Measurements from ENCODE around the gene MAPK11. TPM values are rescaled to one million over a fixed set of nuclear protein-coding genes. Genes with fewer than 3 reads are reported as not detected.

MAPK11 gene
- polyA plus RNA-seq, 3 donors = 0.81 TPM; not detected in 2

- TF ChIP-seq, protein P1, sequence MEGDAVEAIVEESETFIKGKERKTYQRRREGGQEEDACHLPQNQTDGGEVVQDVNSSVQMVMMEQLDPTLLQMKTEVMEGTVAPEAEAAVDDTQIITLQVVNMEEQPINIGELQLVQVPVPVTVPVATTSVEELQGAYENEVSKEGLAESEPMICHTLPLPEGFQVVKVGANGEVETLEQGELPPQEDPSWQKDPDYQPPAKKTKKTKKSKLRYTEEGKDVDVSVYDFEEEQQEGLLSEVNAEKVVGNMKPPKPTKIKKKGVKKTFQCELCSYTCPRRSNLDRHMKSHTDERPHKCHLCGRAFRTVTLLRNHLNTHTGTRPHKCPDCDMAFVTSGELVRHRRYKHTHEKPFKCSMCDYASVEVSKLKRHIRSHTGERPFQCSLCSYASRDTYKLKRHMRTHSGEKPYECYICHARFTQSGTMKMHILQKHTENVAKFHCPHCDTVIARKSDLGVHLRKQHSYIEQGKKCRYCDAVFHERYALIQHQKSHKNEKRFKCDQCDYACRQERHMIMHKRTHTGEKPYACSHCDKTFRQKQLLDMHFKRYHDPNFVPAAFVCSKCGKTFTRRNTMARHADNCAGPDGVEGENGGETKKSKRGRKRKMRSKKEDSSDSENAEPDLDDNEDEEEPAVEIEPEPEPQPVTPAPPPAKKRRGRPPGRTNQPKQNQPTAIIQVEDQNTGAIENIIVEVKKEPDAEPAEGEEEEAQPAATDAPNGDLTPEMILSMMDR (IDR thresholded peaks at IDR 0.05) = no peak
- Histone ChIP-seq H3K4me1 (ENCODE audit: control insufficient read depth in 1 of 2, insufficient read depth in 2 of 2, low read length in 2 of 2) (peaks cover 63 to 91% of the 10 kb centered on the region in 2 donors), H3K4me2 (replicated peaks; ENCODE audit: extremely low read depth, low read length, poor library complexity, severe bottlenecking) (peak overlapping the region; percentile 93), H3K4me3 (replicated peaks in 1 of 3; ENCODE audit: low read depth in 2 of 3, low read length in 3 of 3) (peak overlapping the region; percentile 14 to 100 (median 18)), H3K9me3 (replicated peaks in 1 of 2; ENCODE audit: control insufficient read depth in 1 of 2, insufficient read depth in 1 of 2, low read length in 2 of 2) (no peaks in the 10 kb centered on the region), H3K27me3 (ENCODE audit: control insufficient read depth in 2 of 2, insufficient read depth in 2 of 2, low read length in 2 of 2) (no peaks in the 10 kb centered on the region), H3K79me2 (ENCODE audit: insufficient read depth, low read length) (peaks cover 98% of the 10 kb centered on the region), H2AFZ (ENCODE audit: insufficient read depth, low read depth, low read length, poor library complexity, severe bottlenecking) (no peak overlapping the region), H3K27ac (ENCODE audit: low read depth in 1 of 2, low read length in 2 of 2) (no peak overlapping the region), H3K9ac (ENCODE audit: insufficient read depth, low read length, poor library complexity, severe bottlenecking) (peak overlapping the region; percentile 94), H4K20me1 (ENCODE audit: insufficient read depth, low read length) (peaks cover 92% of the 10 kb centered on the region), H3K36me3 (replicated peaks in 1 of 2; ENCODE audit: control insufficient read depth in 1 of 2, insufficient read depth in 2 of 2, low read length in 2 of 2) (peaks cover 13 to 17% of the 10 kb centered on the region in 2 donors)
- Mint-ChIP-seq H3K4me3 (peak overlapping the region; percentile 59 to 96), H3K4me1 (peaks cover 67% of the 10 kb centered on the region), H3K36me3 (peaks cover 15 to 40% of the 10 kb centered on the region in 2 donors), H3K27me3 (ENCODE audit: low read depth in 3 of 3) (peaks cover 0 to 1% (median 0%) of the 10 kb centered on the region in 3 donors), H3K27ac (no peak overlapping the region), H3K9me3 (peaks cover 0 to 2% (median 0%) of the 10 kb centered on the region in 7 donors)
- 38% methylated on average over 91 of the region's 93 CpGs for WGBS (ENCODE audit: insufficient coverage)
- intact Hi-C loops (cut with micrococcal nuclease) = loop anchor here in 1 of 2 donors (5.0 to 10.0 kb wide), 2 partner anchors 232 to 335 kb away; partner anchors contain the start of genes PIM3 and TYMP
- DNase-seq = no peak
Observed at GRCh38 chr22:50299785-50300619, 29.8 kb upstream of the MAPK11 start.

DNA sequence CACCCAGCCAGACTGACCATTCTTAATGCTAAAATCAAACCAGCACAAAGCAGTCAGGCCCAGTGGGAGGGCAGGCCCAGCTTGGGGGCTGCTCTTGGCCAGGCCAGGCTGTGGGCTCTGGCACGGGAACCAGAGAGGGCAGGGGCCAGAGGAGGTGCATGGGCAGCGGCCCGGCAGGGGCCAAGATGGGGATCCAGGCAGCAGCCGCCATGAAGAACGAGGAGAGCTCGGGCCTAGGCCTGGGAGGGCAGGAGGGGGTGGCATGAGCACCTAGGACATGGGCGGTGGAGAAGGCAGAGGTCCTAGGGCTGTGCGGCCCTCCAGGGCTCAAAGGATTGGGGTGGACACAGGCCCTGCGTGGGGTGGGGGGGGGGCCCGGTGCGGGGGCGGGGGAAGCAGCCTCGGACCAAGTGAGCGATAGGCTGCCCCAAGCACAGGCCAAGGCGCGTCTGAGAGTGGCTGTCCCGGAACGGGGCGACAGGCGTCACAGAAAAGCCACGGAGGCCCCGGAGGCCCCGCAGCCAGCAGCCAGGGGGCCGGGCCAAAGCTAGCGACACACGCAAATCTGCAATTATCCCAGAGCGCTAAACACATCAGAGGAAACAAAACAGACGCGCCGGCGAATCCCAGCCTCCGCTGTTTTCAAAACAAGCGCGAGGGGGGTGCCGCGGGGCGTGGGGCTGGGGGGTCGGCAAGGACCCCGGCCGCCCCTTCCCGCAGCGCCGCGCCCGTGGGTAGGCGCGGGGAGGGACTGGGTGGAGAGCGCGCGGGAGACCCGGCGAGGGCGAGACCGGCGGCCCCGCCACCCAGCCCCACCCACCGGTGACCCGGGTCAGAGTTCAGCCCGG lies 29.0 kb upstream of the MAPK11 start:
- H3K79me2 ChIP-seq (ENCODE audit: insufficient read depth, low read length) = peaks cover 100% of the 10 kb centered on the region
- peaks cover 69% of the 10 kb centered on the region for H3K4me1 Mint-ChIP-seq
- peaks cover 0 to under 1% (median 0%) of the 10 kb centered on the region in 7 donors for H3K9me3 Mint-ChIP-seq
- peak overlapping the region in 2 of 3 experiments; percentile 3 to 100 for H3K4me3 ChIP-seq (replicated peaks in 1 of 3; ENCODE audit: low read depth in 2 of 3, low read length in 3 of 3)
- peaks cover 0 to 1% (median 0%) of the 10 kb centered on the region in 3 donors for H3K27me3 Mint-ChIP-seq (ENCODE audit: low read depth in 3 of 3)
- H3K36me3 ChIP-seq (replicated peaks in 1 of 2; ENCODE audit: control insufficient read depth in 1 of 2, insufficient read depth in 2 of 2, low read length in 2 of 2) = peaks cover 19% of the 10 kb centered on the region in 2 donors
- TF ChIP-seq, protein P1 (IDR thresholded peaks at IDR 0.05) = no peak
- peak overlapping the region in 1 of 7 donors; percentile 48 for H3K27ac Mint-ChIP-seq
- peak overlapping the region; percentile 53 to 56 for H3K4me3 Mint-ChIP-seq
- 21% methylated on average over 51 of the region's 59 CpGs for WGBS (ENCODE audit: insufficient coverage)
- intact Hi-C loops (cut with micrococcal nuclease) = no loop called here
- H3K27ac ChIP-seq (ENCODE audit: low read depth in 1 of 2, low read length in 2 of 2) = peak overlapping the region in 1 of 2 donors; percentile 31
- H2AFZ ChIP-seq (ENCODE audit: insufficient read depth, low read depth, low read length, poor library complexity, severe bottlenecking) = no peak overlapping the region
- H3K4me2 ChIP-seq (replicated peaks; ENCODE audit: extremely low read depth, low read length, poor library complexity, severe bottlenecking) = peak overlapping the region; percentile 93
- no peak for DNase-seq
- H3K4me1 ChIP-seq (ENCODE audit: control insufficient read depth in 1 of 2, insufficient read depth in 2 of 2, low read length in 2 of 2) = peaks cover 65 to 93% of the 10 kb centered on the region in 2 donors
- H4K20me1 ChIP-seq (ENCODE audit: insufficient read depth, low read length) = peaks cover 100% of the 10 kb centered on the region
- no peaks in the 10 kb centered on the region for H3K27me3 ChIP-seq (ENCODE audit: control insufficient read depth in 2 of 2, insufficient read depth in 2 of 2, low read length in 2 of 2)
- H3K9me3 ChIP-seq (replicated peaks in 1 of 2; ENCODE audit: control insufficient read depth in 1 of 2, insufficient read depth in 1 of 2, low read length in 2 of 2) = no peaks in the 10 kb centered on the region
- peak overlapping the region; percentile 94 for H3K9ac ChIP-seq (ENCODE audit: insufficient read depth, low read length, poor library complexity, severe bottlenecking)
- H3K36me3 Mint-ChIP-seq = peaks cover 19 to 49% of the 10 kb centered on the region in 2 donors

All from CD14-positive monocyte (primary cell).